SH-SY5Y (cell line): ENCODE results near the gene SEPTIN3.

Experiments used
- GATA2 ChIP-seq: IDR thresholded peaks from 2 replicates; pipeline ENCODE4 v1.6.1; 2011; ENCODE audit warnings: mild to moderate bottlenecking, low read depth, low read length
- GATA3 ChIP-seq: IDR thresholded peaks from 2 replicates; pipeline ENCODE4 v1.6.1; 2011; ENCODE audit warnings: low read depth, mild to moderate bottlenecking, low read length, moderate library complexity

DNA sequence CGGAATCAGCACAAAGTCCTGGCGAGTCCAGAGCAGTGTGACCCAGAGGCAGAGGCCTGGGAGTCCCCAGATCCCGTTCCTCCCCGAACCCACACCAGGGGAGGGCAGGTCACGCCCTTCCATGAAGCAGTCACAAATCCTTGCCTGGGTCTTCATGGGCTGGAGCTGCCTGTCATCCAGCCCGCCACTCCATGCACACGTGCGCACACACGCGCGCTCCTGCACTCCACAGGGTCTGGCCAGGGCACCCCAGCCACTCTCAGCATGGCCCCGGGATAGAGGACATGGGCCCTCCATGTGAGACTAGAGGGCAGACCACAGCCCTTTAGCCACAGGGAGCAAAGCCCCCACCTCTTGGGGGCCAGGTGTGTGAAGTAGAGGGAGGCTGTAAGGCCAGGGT is 36.9 kb upstream of the SEPTIN3 start:
- no peak for TF ChIP-seq GATA2
- no peak for TF ChIP-seq GATA3
